Small intestine (tissue), 7 donors: Measurements from ENCODE around the gene TM6SF1. TPM values are rescaled to one million over a fixed set of nuclear protein-coding genes. Genes with fewer than 3 reads are reported as not detected.
A peak's percentile ranks its signal among the peaks of the same experiment; 100 is the strongest.
"Not testable (repeated sequence)": the region's sequence is repeated elsewhere in the genome, so short reads cannot be mapped to it uniquely, and the experiment has no call there.

Experiments
- DNase-seq, 2 donors: peaks; one replicate each; pipeline versions ENCODE4 v3.0.0 to v3.0.0-alpha.2; 2013
- FAIRE-seq: peaks from 2 replicates; lab custom pipeline; 2012; peaks lifted over from hg19 to GRCh38; lab: Jason Lieb, UNC
- H3K27ac ChIP-seq, 3 donors: one replicate each; pipeline ENCODE4 v1.5.1; 2013; ENCODE audit warnings: low read length in 2 of 3, mild to moderate bottlenecking in 2 of 3, control low read depth in 1 of 3, inconsistent platforms in 1 of 3, low read depth in 1 of 3, moderate library complexity in 1 of 3
- H3K27me3 ChIP-seq, 3 donors: one replicate each; pipeline ENCODE4 v1.6.1; 2013; ENCODE audit warnings: low read length in 3 of 3, inconsistent platforms in 1 of 3; ENCODE audit not compliant: control insufficient read depth in 3 of 3, insufficient read depth in 3 of 3
- H3K36me3 ChIP-seq, 3 donors: one replicate each; pipeline ENCODE4 v1.6.1; 2013; ENCODE audit warnings: low read length in 3 of 3, inconsistent platforms in 1 of 3, low read depth in 1 of 3, mild to moderate bottlenecking in 1 of 3, moderate library complexity in 1 of 3; ENCODE audit not compliant: control insufficient read depth in 3 of 3, insufficient read depth in 2 of 3
- H3K4me1 ChIP-seq, 3 donors: one replicate each; pipeline ENCODE4 v1.6.1; 2013; ENCODE audit warnings: low read length in 2 of 3, inconsistent platforms in 1 of 3, low read depth in 1 of 3, mild to moderate bottlenecking in 1 of 3, moderate library complexity in 1 of 3; ENCODE audit not compliant: control insufficient read depth in 3 of 3, insufficient read depth in 2 of 3
- H3K4me3 ChIP-seq, 3 donors: one replicate each; pipeline ENCODE4 v1.5.1; 2013; ENCODE audit warnings: low read length in 3 of 3, control low read depth in 1 of 3, inconsistent platforms in 1 of 3, low read depth in 1 of 3, mild to moderate bottlenecking in 1 of 3, moderate library complexity in 1 of 3
- H3K9me3 ChIP-seq, 2 donors: one replicate each; pipeline ENCODE4 v1.6.1; 2013; ENCODE audit warnings: low read depth in 1 of 2, low read length in 1 of 2; ENCODE audit not compliant: control insufficient read depth in 2 of 2, insufficient read depth in 1 of 2
- WGBS, 3 donors: extraction: QIAGEN DNeasy Blood & Tissue Kit; methylation state at CpG; one replicate each; pipeline ENCODE4 v1.1.7; 2013; 5-methylcytosine and 5-hydroxymethylcytosine counted together
- polyA plus RNA-seq, 4 donors: library from polyadenylated mRNA; stranded (reverse) in 3 of 4; unstranded in 1 of 4; fragments of 200-250 nt in 3 of 4; fragments of 120-200 nt in 1 of 4; gene quantifications; one replicate each; pipeline versions ENCODE4 v1.2.1 to v1.2.3, GENCODE V29; 2013
- donor health status: healthy with polysubstance abuse.
- donor health status: control.
- donor health status: control.
- donor health status: Bipolar disorder and iron deficiency.
- donor health status: healthy.

TM6SF1 gene
- polyA plus RNA-seq, 4 donors = 0.45 to 4.7 (median 1.3) TPM

DNA sequence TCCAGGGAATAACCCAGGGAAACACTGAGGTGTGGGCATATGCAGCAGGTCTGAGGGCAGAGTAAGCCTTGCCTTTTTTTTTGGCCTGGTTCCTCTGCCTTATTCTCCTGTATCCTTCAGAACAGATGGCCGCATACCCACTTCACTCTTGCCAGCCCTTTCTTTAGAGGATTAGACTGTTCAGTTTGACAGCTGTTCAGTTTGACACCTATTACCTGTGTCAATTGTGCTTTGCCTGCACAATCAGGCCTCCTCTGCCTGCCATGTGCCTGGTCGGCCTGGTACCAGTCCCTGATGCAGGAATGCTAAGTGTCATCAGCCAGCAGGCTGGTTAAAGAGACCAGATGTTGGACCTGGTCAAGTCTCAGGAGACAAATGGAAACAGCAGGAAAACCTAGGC, 22.3 kb downstream of the TM6SF1 start:
- no peaks in the 10 kb centered on the region for H3K36me3 ChIP-seq
- no peak overlapping the region for H3K27ac ChIP-seq
- DNase-seq = no peak
- no peak for FAIRE-seq
- no peak overlapping the region for H3K4me3 ChIP-seq
- H3K4me1 ChIP-seq = no peaks in the 10 kb centered on the region
- H3K9me3 ChIP-seq = no peaks in the 10 kb centered on the region
- 83 to 85% (median 84%) methylated on average over 2 of the region's 2 CpGs for WGBS, 3 donors
- H3K27me3 ChIP-seq = no peaks in the 10 kb centered on the region

DNA sequence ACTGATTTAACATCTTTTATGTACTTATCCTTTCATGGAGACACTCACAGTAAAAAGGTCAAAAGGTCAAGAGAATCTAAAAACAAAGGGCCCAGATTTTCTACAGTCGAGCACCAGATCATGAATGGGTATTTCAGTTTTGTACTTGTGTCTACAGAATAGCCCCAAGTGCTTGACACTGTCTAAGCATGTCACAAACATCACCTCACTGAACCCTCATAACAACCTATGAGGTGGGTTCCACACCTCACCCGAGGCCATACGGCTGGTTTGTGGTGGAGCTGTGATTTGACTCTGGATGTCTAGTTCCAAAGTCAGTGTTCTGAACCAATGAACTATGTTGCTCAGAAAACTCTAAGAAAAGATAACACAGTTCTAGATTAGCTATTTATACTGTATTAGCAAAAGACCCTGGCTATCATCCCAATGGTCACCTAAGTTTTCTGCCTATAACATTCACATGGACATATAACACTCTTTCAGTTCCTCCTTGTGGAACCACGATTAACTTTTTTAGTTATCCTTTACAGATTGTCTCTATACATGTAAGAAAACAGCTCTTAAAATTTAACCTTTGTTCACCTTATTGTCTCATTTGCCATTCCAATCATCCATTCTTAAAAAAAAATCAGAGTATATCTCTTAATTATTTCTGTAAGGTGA, 25.5 kb downstream of the TM6SF1 start:
- H3K27ac ChIP-seq = no peak overlapping the region

DNA sequence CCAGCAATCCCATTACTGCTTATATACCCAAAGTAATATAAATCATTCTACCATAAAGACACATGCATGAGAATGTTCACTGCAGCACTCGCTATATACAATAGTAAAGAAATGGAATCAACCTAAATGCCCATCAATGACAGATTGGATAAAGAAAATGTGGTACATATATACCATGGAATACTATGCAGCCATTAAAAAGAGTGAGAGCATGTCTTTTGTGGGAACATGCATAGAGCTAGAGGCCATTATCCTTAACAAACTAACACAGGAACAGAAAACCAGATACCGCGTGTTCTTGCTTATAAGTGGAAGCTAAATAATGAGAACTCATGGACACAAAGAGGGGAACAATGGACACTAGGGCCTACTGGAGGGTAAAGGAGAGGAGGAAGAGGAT, 34.7 kb downstream of the TM6SF1 start:
- not testable (repeated sequence) for FAIRE-seq
- 97 to 100% (median 97%) methylated on average over 3 of the region's 3 CpGs for WGBS, 3 donors

More for the DNA sequence above, 25.5 kb downstream of the TM6SF1 start:
- DNase-seq (no peak), FAIRE-seq (no peak)
- no peaks in the 10 kb centered on the region for H3K36me3 ChIP-seq
- WGBS, 3 donors = 80 to 85% (median 80%) methylated on average over 4 of the region's 4 CpGs
- H3K9me3 ChIP-seq = no peaks in the 10 kb centered on the region
- H3K27me3 ChIP-seq = no peaks in the 10 kb centered on the region
- no peaks in the 10 kb centered on the region for H3K4me1 ChIP-seq
- no peak overlapping the region for H3K4me3 ChIP-seq

DNA sequence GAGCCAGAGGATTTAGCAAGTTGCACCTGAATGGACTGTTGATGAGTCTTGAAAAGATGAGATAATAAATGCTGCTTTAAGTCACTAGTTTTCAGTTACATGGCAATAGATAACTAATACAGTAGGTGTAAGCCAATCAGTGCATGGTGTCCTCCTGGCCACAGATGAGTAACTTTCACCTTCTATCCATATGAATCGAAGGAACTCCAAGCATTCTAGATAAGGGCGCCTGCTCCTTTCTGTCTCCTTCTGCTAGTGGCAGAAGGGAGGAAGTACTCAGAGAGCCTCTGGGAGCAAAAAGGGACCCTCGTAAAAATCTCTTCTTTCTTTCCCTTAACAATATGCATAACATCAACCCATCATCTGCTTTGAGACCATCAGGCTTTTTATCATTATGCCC, 37.3 kb downstream of the TM6SF1 start:
- Histone ChIP-seq H3K4me3 (no peak overlapping the region), H3K4me1 (no peaks in the 10 kb centered on the region), H3K27me3 (no peaks in the 10 kb centered on the region), H3K36me3 (peaks cover 0 to 7% (median 0%) of the 10 kb centered on the region in 3 donors), H3K27ac (no peak overlapping the region), H3K9me3 (no peaks in the 10 kb centered on the region)
- no peak for FAIRE-seq
- 83 to 92% (median 91%) methylated on average over 3 of the region's 3 CpGs for WGBS, 3 donors
- no peak for DNase-seq

More for the DNA sequence above, 34.7 kb downstream of the TM6SF1 start:
- H3K27ac ChIP-seq, H3K9me3 ChIP-seq, DNase-seq, H3K4me1 ChIP-seq, H3K4me3 ChIP-seq, H3K36me3 ChIP-seq, H3K27me3 ChIP-seq: not testable (repeated sequence)

DNA sequence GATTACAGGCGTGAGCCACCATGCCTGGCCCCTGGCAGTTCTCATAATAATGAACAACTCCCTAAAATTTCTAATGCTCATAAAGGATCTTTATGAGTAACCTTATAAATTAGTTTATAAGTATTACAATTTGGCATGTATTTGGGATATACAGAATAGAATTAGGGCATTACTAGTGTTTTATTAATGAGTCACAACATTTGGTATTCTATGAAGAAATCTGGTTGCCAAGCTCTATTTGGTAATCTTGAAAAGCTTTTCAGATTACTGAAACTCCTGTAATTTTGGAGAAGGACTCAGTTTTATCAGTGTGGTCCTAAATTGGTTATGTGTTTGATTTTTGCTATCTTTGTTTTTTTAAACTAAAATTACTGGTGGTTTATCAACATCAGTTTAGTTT, 45.8 kb downstream of the TM6SF1 start:
- no peaks in the 10 kb centered on the region for H3K4me1 ChIP-seq
- no peaks in the 10 kb centered on the region for H3K27me3 ChIP-seq
- H3K9me3 ChIP-seq = no peaks in the 10 kb centered on the region
- H3K4me3 ChIP-seq = no peak overlapping the region
- peaks cover 0 to 8% (median 0%) of the 10 kb centered on the region in 3 donors for H3K36me3 ChIP-seq
- FAIRE-seq (no peak), DNase-seq (no peak)
- H3K27ac ChIP-seq = no peak overlapping the region
- WGBS, 3 donors = 89 to 95% (median 90%) methylated on average over 1 of the region's 1 CpG

DNA sequence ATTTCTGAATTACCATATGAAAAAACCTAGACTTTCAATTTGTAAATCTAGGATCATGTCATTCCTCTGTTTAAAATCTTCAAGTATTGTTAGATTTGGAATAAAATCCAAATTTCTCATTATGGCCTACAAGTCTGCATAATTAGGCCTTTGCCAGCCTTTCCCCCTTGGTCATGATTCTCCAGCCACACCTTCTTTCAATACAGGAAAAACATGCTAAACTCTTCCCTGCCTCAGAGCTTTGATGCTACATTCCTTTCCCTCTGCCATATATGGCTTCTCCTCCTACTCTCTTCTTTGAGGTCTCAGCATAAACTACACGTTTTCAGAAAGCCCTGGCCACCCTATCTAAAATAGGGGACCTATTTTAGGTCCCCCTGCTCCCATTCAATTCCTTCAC, 48.5 kb downstream of the TM6SF1 start:
- H3K9me3 ChIP-seq = no peaks in the 10 kb centered on the region
- H3K27ac ChIP-seq = peak overlapping the region in 1 of 3 donors; percentile 8
- FAIRE-seq = no peak
- no peak overlapping the region for H3K4me3 ChIP-seq
- DNase-seq = peak in 1 of 2 donors; percentile 13
- H3K27me3 ChIP-seq = no peaks in the 10 kb centered on the region
- no peaks in the 10 kb centered on the region for H3K4me1 ChIP-seq
- peaks cover 0 to 8% (median 0%) of the 10 kb centered on the region in 3 donors for H3K36me3 ChIP-seq
- 32 to 47% (median 43%) methylated on average over 1 of the region's 1 CpG for WGBS, 3 donors

DNA sequence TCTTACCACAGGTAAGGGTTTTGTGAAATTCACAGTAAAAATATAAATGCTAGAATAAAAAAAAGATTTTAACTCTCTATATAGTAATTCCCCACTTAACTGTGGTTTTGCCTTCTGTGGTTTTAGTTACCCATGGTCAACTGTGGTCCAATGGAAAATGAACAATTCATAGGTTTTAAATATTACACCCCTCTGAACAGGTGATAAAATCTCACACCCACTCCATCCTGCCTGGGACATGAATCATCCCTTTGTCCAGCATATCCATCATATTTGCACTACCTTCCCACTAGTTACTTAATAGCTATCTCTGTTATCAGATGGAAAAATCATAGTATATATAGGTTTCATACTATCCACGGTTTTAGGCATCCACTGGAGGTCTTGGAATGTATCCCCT, 50.9 kb downstream of the TM6SF1 start:
- Histone ChIP-seq H3K9me3 (no peaks in the 10 kb centered on the region), H3K27ac (no peak overlapping the region), H3K36me3 (peaks cover 0 to 8% (median 0%) of the 10 kb centered on the region in 3 donors), H3K4me1 (no peaks in the 10 kb centered on the region), H3K27me3 (no peaks in the 10 kb centered on the region), H3K4me3 (no peak overlapping the region)
- 25 to 80% (median 39%) methylated on average over 1 of the region's 1 CpG for WGBS, 3 donors
- FAIRE-seq (no peak), DNase-seq (no peak)

DNA sequence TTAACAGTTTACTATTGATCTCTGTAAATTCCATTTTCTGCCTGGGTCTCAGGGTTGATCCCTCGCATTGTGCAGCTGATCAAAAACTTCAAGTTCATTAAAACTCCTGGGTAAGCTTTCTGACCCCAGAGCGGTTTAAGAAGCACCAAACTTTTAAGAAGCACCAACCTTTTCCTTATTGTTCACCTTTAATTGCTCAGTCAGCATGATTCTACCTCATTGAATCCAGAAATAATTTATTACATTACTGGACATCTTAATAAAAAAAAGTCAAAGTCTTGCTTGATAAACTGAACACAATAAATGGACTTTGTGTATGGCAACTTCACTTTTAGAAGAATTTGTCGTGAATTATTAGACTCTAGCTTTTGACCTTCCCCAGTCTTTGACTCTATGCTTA, 53.3 kb downstream of the TM6SF1 start:
- peaks cover 0 to 3% (median 0%) of the 10 kb centered on the region in 3 donors for H3K36me3 ChIP-seq
- WGBS, 3 donors = 89 to 96% (median 90%) methylated on average over 3 of the region's 3 CpGs
- H3K27me3 ChIP-seq = no peaks in the 10 kb centered on the region
- H3K9me3 ChIP-seq = peaks cover 0 to 9% of the 10 kb centered on the region in 2 donors
- FAIRE-seq (no peak), DNase-seq (no peak)
- no peak overlapping the region for H3K4me3 ChIP-seq
- no peaks in the 10 kb centered on the region for H3K4me1 ChIP-seq
- H3K27ac ChIP-seq = no peak overlapping the region

DNA sequence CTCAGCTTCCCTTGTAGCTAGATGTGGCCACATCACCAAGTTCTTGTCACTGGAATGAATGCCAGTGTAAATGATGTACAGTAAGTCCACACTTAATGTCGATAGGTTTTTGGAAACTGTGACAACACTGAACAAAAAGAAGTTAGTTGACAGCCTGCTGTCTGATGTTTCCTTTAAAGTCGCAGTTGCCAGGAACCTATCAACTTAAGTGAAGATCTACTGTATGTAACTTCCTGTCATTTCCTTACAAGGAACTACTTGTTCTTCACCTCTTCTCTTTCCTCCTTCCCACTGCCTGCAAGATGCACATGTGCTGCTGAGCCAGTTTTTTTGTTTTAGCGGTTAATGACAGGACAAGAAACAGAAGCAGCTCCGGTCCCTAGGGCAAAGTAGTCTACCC, 55.6 kb downstream of the TM6SF1 start:
- Histone ChIP-seq H3K27ac (no peak overlapping the region), H3K9me3 (peaks cover 0 to 19% of the 10 kb centered on the region in 2 donors), H3K27me3 (no peaks in the 10 kb centered on the region), H3K4me3 (no peak overlapping the region), H3K4me1 (no peaks in the 10 kb centered on the region), H3K36me3 (no peaks in the 10 kb centered on the region)
- DNase-seq (no peak), FAIRE-seq (no peak)
- 77 to 91% (median 81%) methylated on average over 4 of the region's 4 CpGs for WGBS, 3 donors
